Endodermal cell (in vitro differentiated cells): ENCODE results near the gene ASGR2. TPM values are rescaled to one million over a fixed set of nuclear protein-coding genes. Genes with fewer than 3 reads are reported as not detected.

Source experiments
- DNase-seq: peaks from one replicate; pipeline ENCODE4 v3.0.0-alpha.2; 2017
- H3K27ac ChIP-seq: 2 replicates; pipeline ENCODE4 v1.5.1; 2013; ENCODE audit warnings: mild to moderate bottlenecking, low read depth, low read length, moderate library complexity
- H3K27me3 ChIP-seq: 2 replicates; pipeline ENCODE4 v1.6.1; 2013; ENCODE audit warnings: mild to moderate bottlenecking, low read length, moderate library complexity; ENCODE audit not compliant: insufficient read depth, control insufficient read depth, poor library complexity, severe bottlenecking
- H3K36me3 ChIP-seq: 2 replicates; pipeline ENCODE4 v1.7.0; 2013; ENCODE audit warnings: mild to moderate bottlenecking, low read length, moderate library complexity; ENCODE audit not compliant: control insufficient read depth, insufficient read depth
- H3K4me1 ChIP-seq: one replicate; pipeline ENCODE4 v1.7.0; 2013; ENCODE audit warnings: low read length; ENCODE audit not compliant: control insufficient read depth, insufficient read depth
- H3K4me3 ChIP-seq: 2 replicates; pipeline ENCODE4 v1.5.1; 2013; ENCODE audit warnings: mild to moderate bottlenecking, low read length, moderate library complexity
- H3K9ac ChIP-seq: 2 replicates; pipeline ENCODE4 v1.6.1; 2013; ENCODE audit warnings: mild to moderate bottlenecking, low read length, moderate library complexity; ENCODE audit not compliant: poor library complexity, severe bottlenecking; ENCODE audit errors: extremely low read depth
- H3K9me3 ChIP-seq: 2 replicates; pipeline ENCODE4 v1.6.1; 2013; ENCODE audit warnings: mild to moderate bottlenecking, low read length, moderate library complexity; ENCODE audit not compliant: control insufficient read depth
- H3K27ac Mint-ChIP-seq: 2 replicates; pipeline ENCODE4 v1.8.0; 2020; ENCODE audit warnings: mixed read lengths
- H3K27me3 Mint-ChIP-seq: 2 replicates; pipeline ENCODE4 v1.8.0; 2021; ENCODE audit warnings: mild to moderate bottlenecking, mixed read lengths; ENCODE audit not compliant: insufficient read depth
- H3K36me3 Mint-ChIP-seq: 2 replicates; pipeline ENCODE4 v1.8.0; 2020; ENCODE audit warnings: low read depth, mixed read lengths
- H3K4me1 Mint-ChIP-seq: 2 replicates; pipeline ENCODE4 v1.8.0; 2020; ENCODE audit warnings: mixed read lengths
- H3K4me3 Mint-ChIP-seq: 2 replicates; pipeline ENCODE4 v1.8.0; 2020; ENCODE audit warnings: mild to moderate bottlenecking, moderate library complexity, mixed read lengths
- H3K9me3 Mint-ChIP-seq: 2 replicates; pipeline ENCODE4 v1.8.0; 2020; ENCODE audit warnings: mild to moderate bottlenecking, mixed read lengths
- CTCF ChIP-seq: fragments of 200-600 bp; sonication (generic); conservative IDR thresholded peaks from 2 replicates; pipeline ENCODE4 v1.5.0; 2021; ENCODE audit warnings: antibody characterized with exemption, mild to moderate bottlenecking
- WGBS, 2 experiments: methylation state at CpG; one replicate each; pipeline versions ENCODE4 v1.1.5 to v1.1.7; 2013; ENCODE audit warnings: missing lambda C conversion rate in 2 of 2, mixed read lengths in 1 of 2; ENCODE audit not compliant: insufficient coverage in 1 of 2, insufficient read length in 1 of 2; 5-methylcytosine and 5-hydroxymethylcytosine counted together
- total RNA-seq, 2 donors: library from RNA; stranded (reverse); fragmentation: NEBNext Ultra II Directional in 1 of 2; extraction: Animal tissue kit (Norgen Biotek cat#: 25700) in 1 of 2; gene quantifications; 2 replicates in 1 of 2; 3 replicates in 1 of 2; pipeline ENCODE4 v1.2.1, GENCODE V29; 2021

The ASGR2 gene
- total RNA-seq, 2 donors from 2014 or later, result 0.44 TPM; not detected in 1

GRCh38 chr17:7058831-7059447 is 55.7 kb downstream of the ASGR2 start:
- Histone ChIP-seq H3K4me3 (no peak overlapping the region), H3K9me3 (no peaks in the 10 kb centered on the region), H3K27ac (no peak overlapping the region), H3K9ac (no peak overlapping the region), H3K36me3 (no peaks in the 10 kb centered on the region), H3K4me1 (no peaks in the 10 kb centered on the region), H3K27me3 (no peaks in the 10 kb centered on the region)
- H3K27ac Mint-ChIP-seq, result no peak overlapping the region
- no peaks in the 10 kb centered on the region for H3K36me3 Mint-ChIP-seq
- no peak overlapping the region for H3K4me3 Mint-ChIP-seq
- no peaks in the 10 kb centered on the region for H3K4me1 Mint-ChIP-seq
- no peak for TF ChIP-seq CTCF
- no peak for DNase-seq
- H3K27me3 Mint-ChIP-seq, result peaks cover 7% of the 10 kb centered on the region
- H3K9me3 Mint-ChIP-seq, result no peaks in the 10 kb centered on the region
- 83 to 89% methylated on average over 7 of the region's 7 CpGs for WGBS, 2 experiments

GRCh38 chr17:7056386-7056785 is 58.2 kb downstream of the ASGR2 start:
- Mint-ChIP-seq H3K27me3 (peaks cover 3% of the 10 kb centered on the region), H3K4me1 (no peaks in the 10 kb centered on the region), H3K36me3 (no peaks in the 10 kb centered on the region), H3K4me3 (no peak overlapping the region), H3K9me3 (no peaks in the 10 kb centered on the region), H3K27ac (no peak overlapping the region)
- Histone ChIP-seq H3K27ac (no peak overlapping the region), H3K36me3 (no peaks in the 10 kb centered on the region), H3K9ac (no peak overlapping the region), H3K27me3 (no peaks in the 10 kb centered on the region), H3K4me1 (no peaks in the 10 kb centered on the region), H3K4me3 (no peak overlapping the region), H3K9me3 (no peaks in the 10 kb centered on the region)
- 93 to 100% methylated on average over 1 to 4 of the region's 4 CpGs for WGBS, 2 experiments
- no peak for TF ChIP-seq CTCF
- DNase-seq, result no peak

Other genes with a start within 250 kb of the ASGR2 start
- under 1 TPM; 0.46 to 0.92 TPM for gene ALOX12, start 118.8 kb downstream of the ASGR2 start, total RNA-seq
- gene RNASEK, start 102.2 kb downstream of the ASGR2 start, total RNA-seq, result 100 to 1,000 TPM; 233 to 277 TPM
- gene BCL6B, start 91.8 kb downstream of the ASGR2 start, total RNA-seq, result 1 to 10 TPM; 2.9 to 7.0 TPM
- 10 to 100 TPM; 18.8 to 19.9 TPM for gene SLC16A13, start 78.8 kb downstream of the ASGR2 start, total RNA-seq
- gene SLC16A11, start 70.7 kb downstream of the ASGR2 start, total RNA-seq, result under 1 TPM; 0.24 to 0.44 TPM
- gene CLEC10A, start 34.6 kb downstream of the ASGR2 start, total RNA-seq, result not detected
- gene ASGR1, start 64.5 kb upstream of the ASGR2 start, total RNA-seq, result 10 to 100 TPM in 1 of 2 donors, 1 to 10 TPM in 1; 6.8 to 14.2 TPM
- gene DLG4, start 105.0 kb upstream of the ASGR2 start, total RNA-seq, result 10 to 100 TPM; 35.1 to 68.5 TPM
- 100 to 1,000 TPM; 337 to 459 TPM for gene ACADVL, start 105.1 kb upstream of the ASGR2 start, total RNA-seq
- 100 to 1,000 TPM in 1 of 2 donors, 10 to 100 TPM in 1; 98.2 to 116 TPM for gene DVL2, start 119.7 kb upstream of the ASGR2 start, total RNA-seq
- gene PHF23, start 124.6 kb upstream of the ASGR2 start, total RNA-seq, result 10 to 100 TPM; 67.3 to 71.6 TPM
- 100 to 1,000 TPM; 264 to 317 TPM for gene GABARAP, start 127.6 kb upstream of the ASGR2 start, total RNA-seq
- 100 to 1,000 TPM; 123 to 125 TPM for gene CTDNEP1, start 136.9 kb upstream of the ASGR2 start, total RNA-seq
- 10 to 100 TPM; 45.3 to 68.0 TPM for gene ELP5, start 137.4 kb upstream of the ASGR2 start, total RNA-seq
- 100 to 1,000 TPM; 142 to 149 TPM for gene CLDN7, start 147.7 kb upstream of the ASGR2 start, total RNA-seq
- gene SLC2A4, start 166.9 kb upstream of the ASGR2 start, total RNA-seq, result 1 to 10 TPM; 2.2 to 5.4 TPM
- 10 to 100 TPM in 1 of 2 donors, 1 to 10 TPM in 1; 6.6 to 15.9 TPM for gene YBX2, start 179.8 kb upstream of the ASGR2 start, total RNA-seq
- 100 to 1,000 TPM; 488 to 556 TPM for gene EIF5A, start 192.8 kb upstream of the ASGR2 start, total RNA-seq
- 10 to 100 TPM; 43.6 to 47.2 TPM for gene GPS2, start 200.5 kb upstream of the ASGR2 start, total RNA-seq
- gene NEURL4, start 214.5 kb upstream of the ASGR2 start, total RNA-seq, result 10 to 100 TPM; 51.3 to 52.7 TPM
- 1 to 10 TPM; 4.5 to 8.4 TPM for gene ACAP1, start 221.7 kb upstream of the ASGR2 start, total RNA-seq
- 1 to 10 TPM; 7.1 to 8.4 TPM for gene KCTD11, start 237.3 kb upstream of the ASGR2 start, total RNA-seq
- not detected for gene TMEM95, start 240.3 kb upstream of the ASGR2 start, total RNA-seq